HepG2 (cell line): ENCODE measurements around the gene CPN1. TPM values are rescaled to one million over a fixed set of nuclear protein-coding genes. Genes with fewer than 3 reads are reported as not detected.

Source experiments
- ATAC-seq: fragments of 200-7000 bp; cut with Tn5 transposase; 3 replicates; pipeline ENCODE4 v1.9.1; 2020; ENCODE audit warnings: mild to moderate bottlenecking, moderate library complexity
- BruUV-seq: library from RNA; stranded (reverse); fragments of 400-500 nt; replicated peaks from 2 replicates; lab custom pipeline; 2021; lab: Mats Ljungman, UMichigan
- CTCF ChIA-PET: fragments of 300-600 bp; formaldehyde crosslinking; extraction: SDS; loops from one replicate; lab custom pipeline; 2021; ENCODE audit warnings: low total read pairs, inconsistent platforms, low intra/inter-chr PET ratio; lab: Yijun Ruan, JAX
- POLR2A ChIA-PET: fragments of 350-600 bp; sonication (Branson Sonifier 250); formaldehyde crosslinking; loops from one replicate; lab custom pipeline; 2020; ENCODE audit warnings: antibody characterized with exemption, inconsistent platforms; lab: Yijun Ruan, JAX
- DNase-seq: peaks from one replicate; pipeline ENCODE4 v3.0.0-alpha.2; 2015; ENCODE audit warnings: low spot score
- FAIRE-seq: peaks from 3 replicates; lab custom pipeline; 2011; peaks lifted over from hg19 to GRCh38; lab: Jason Lieb, UNC
- H2AFZ ChIP-seq: one replicate; pipeline ENCODE4 v1.6.1; 2011; ENCODE audit warnings: low read length, inconsistent platforms
- H3K27ac ChIP-seq: fragments of 300-600 bp; 3 replicates; pipeline ENCODE4 v1.8.0; 2011; ENCODE audit warnings: mixed run types, mild to moderate bottlenecking, mixed read lengths, low read length, inconsistent platforms; ENCODE audit not compliant: insufficient read depth; ENCODE audit errors: extremely low read length
- H3K27me3 ChIP-seq, 2 experiments: fragments of 200-600 bp in 1 of 2; 2 replicates in 1 of 2; 3 replicates in 1 of 2; pipeline versions ENCODE4 v1.6.0 to v1.8.0; 2011; ENCODE audit warnings: low read length in 2 of 2, mild to moderate bottlenecking in 2 of 2, moderate library complexity in 2 of 2, inconsistent platforms in 1 of 2; ENCODE audit not compliant: insufficient read depth in 2 of 2, control insufficient read depth in 1 of 2
- H3K36me3 ChIP-seq, 2 experiments: fragments of 200-600 bp in 1 of 2; replicated peaks in 1 of 2; 2 replicates in 1 of 2; 3 replicates in 1 of 2; pipeline versions ENCODE4 v1.5.1 to v1.8.0; 2011; ENCODE audit warnings: low read length in 2 of 2, inconsistent platforms in 1 of 2; ENCODE audit not compliant: insufficient read depth in 2 of 2, control insufficient read depth in 1 of 2
- H3K4me1 ChIP-seq: 2 replicates; pipeline ENCODE4 v1.5.1; 2012; ENCODE audit warnings: low read length, inconsistent platforms; ENCODE audit not compliant: insufficient read depth
- H3K4me2 ChIP-seq: 2 replicates; pipeline ENCODE4 v1.6.0; 2011; ENCODE audit warnings: low read depth, low read length, inconsistent platforms
- H3K4me3 ChIP-seq, 3 experiments: fragments of 200-600 bp in 1 of 3; sonication (generic), shearing (Covaris generic) in 1 of 3; replicated peaks in 1 of 3; 2 replicates each; pipeline ENCODE4 v1.5.1; 2011 to 2016; ENCODE audit warnings: low read length in 3 of 3, inconsistent platforms in 2 of 3, low read depth in 2 of 3, mild to moderate bottlenecking in 2 of 3, control low read depth in 1 of 3, mixed read lengths in 1 of 3; ENCODE audit not compliant: insufficient read depth in 1 of 3
- H3K79me2 ChIP-seq: one replicate; pipeline ENCODE4 v1.6.1; 2011; ENCODE audit warnings: low read length, inconsistent platforms; ENCODE audit not compliant: insufficient read depth
- H3K9ac ChIP-seq: 2 replicates; pipeline ENCODE4 v1.6.0; 2011; ENCODE audit warnings: mild to moderate bottlenecking, low read depth, low read length, inconsistent platforms; ENCODE audit not compliant: insufficient read depth
- H3K9me3 ChIP-seq: 2 replicates; pipeline ENCODE4 v1.5.1; 2012; ENCODE audit warnings: mild to moderate bottlenecking, low read length
- H4K20me1 ChIP-seq: 2 replicates; pipeline ENCODE4 v1.6.0; 2011; ENCODE audit warnings: inconsistent platforms, mild to moderate bottlenecking, low read length, moderate library complexity; ENCODE audit not compliant: insufficient read depth
- PBX2 ChIP-seq: IDR thresholded peaks from 2 replicates; pipeline ENCODE4 v1.6.1; 2016; ENCODE audit warnings: control low read depth
- SRF ChIP-seq: IDR thresholded peaks from 2 replicates; pipeline ENCODE4 v1.6.1; 2011; ENCODE audit warnings: mild to moderate bottlenecking, low read depth, low read length, moderate library complexity
- ZNF251 ChIP-seq: sonication (generic); formaldehyde crosslinking; IDR thresholded peaks from 2 replicates; pipeline ENCODE4 v1.9.0; 2021; ENCODE audit warnings: mild to moderate bottlenecking, missing genetic modification reagents
- WGBS: methylation state at CpG from one replicate; pipeline ENCODE4 v1.1.6; 2017; ENCODE audit warnings: low lambda C conversion rate; 5-methylcytosine and 5-hydroxymethylcytosine counted together
- in situ Hi-C: cut with HindIII; loops from 2 replicates; pipeline ENCODE4 v1.10.0; 2017; ENCODE audit warnings: low pct_unique_long_range_greater_than_20kb; ENCODE audit not compliant: extremely low pct_ligation_motif_present
- intact Hi-C: fragments of 100-400 bp; cut with micrococcal nuclease; formaldehyde crosslinking; loops from one replicate; pipeline ENCODE4 v1.10.0; 2022; ENCODE audit not compliant: unreplicated experiment
- polyA plus RNA-seq, 8 experiments: library from polyadenylated mRNA; depleted of rRNA in 3 of 8; stranded (reverse) in 7 of 8; unstranded in 1 of 8; fragments of >200 nt; fragmentation: Illumina TruSeq in 4 of 8; extraction: Trizol in 4 of 8; gene quantifications; 2 replicates each; pipeline versions ENCODE4 v1.2.1 to v1.2.3, GENCODE V29; 2011 to 2016; ENCODE audit warnings: low read depth in 4 of 8, missing spikeins in 1 of 8, mixed read lengths in 1 of 8; ENCODE audit not compliant: insufficient read depth in 1 of 8
- total RNA-seq, 5 experiments: library from RNA; depleted of rRNA; stranded (reverse); fragments of >200 nt; fragmentation: Illumina TruSeq; extraction: Trizol; gene quantifications; 2 replicates each; pipeline ENCODE4 v1.2.3, GENCODE V29; 2016; ENCODE audit warnings: low read depth in 1 of 5
- TF ChIP-seq, protein P1 (sequence below), 2 experiments: sonication (generic) in 1 of 2; formaldehyde crosslinking in 1 of 2; IDR thresholded peaks; 2 replicates each; pipeline versions ENCODE4 v1.5.1 to v1.6.1; 2011 to 2020; ENCODE audit warnings: borderline replicate concordance in 1 of 2, low read depth in 1 of 2, low read length in 1 of 2, mild to moderate bottlenecking in 1 of 2, missing genetic modification reagents in 1 of 2, moderate library complexity in 1 of 2

The CPN1 gene
- total and polyA plus RNA-seq, 2 of the 13 experiments (the other 11 are each of a cell fraction or from before 2014, with no cell fraction given): 17.3 to 35.1 TPM

DNA sequence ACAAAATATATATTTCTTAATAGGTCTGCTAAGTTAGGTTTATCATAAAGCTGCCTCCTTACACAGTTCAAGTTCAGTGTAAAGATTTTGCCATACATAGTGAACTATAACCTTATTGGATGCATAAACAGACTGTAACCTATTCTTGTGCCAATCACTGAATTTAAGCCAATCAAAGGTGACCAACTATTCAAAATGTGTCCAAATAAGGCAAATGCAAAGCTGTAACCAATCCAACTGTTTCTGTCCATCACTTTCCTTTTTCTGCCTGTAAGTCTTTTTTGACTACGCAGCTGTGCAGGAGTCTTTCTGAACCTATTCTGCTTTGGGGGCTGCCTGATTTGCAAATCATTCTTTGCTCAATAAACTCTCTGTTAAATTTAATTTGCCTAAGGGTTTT is 60.3 kb downstream of the CPN1 start:
- no peaks in the 10 kb centered on the region for H3K9me3 ChIP-seq
- TF ChIP-seq SRF (peak; percentile 95), PBX2 (CRISPR knock-in tag) (peak; percentile 60; the same call in 1 of the 2 replicates), ZNF251 (CRISPR knock-in tag) (no peak)
- TF ChIP-seq, protein P1, sequence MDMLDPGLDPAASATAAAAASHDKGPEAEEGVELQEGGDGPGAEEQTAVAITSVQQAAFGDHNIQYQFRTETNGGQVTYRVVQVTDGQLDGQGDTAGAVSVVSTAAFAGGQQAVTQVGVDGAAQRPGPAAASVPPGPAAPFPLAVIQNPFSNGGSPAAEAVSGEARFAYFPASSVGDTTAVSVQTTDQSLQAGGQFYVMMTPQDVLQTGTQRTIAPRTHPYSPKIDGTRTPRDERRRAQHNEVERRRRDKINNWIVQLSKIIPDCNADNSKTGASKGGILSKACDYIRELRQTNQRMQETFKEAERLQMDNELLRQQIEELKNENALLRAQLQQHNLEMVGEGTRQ (IDR thresholded peaks at IDR 0.05; ENCODE audit: low read depth, low read length): no peak
- TF ChIP-seq, protein P1 (CRISPR knock-in tag; IDR thresholded peaks at IDR 0.05; ENCODE audit: borderline replicate concordance): 0 out of 2 replicates have a peak, but pooled peaks have one; percentile 19
- TF ChIP-seq, all 625 proteins: peak for 3
- no peaks in the 10 kb centered on the region for H3K79me2 ChIP-seq
- ChIA-PET CTCF (no interaction called here), POLR2A (interaction anchor here (0.8 to 1.9 kb wide), 3 partner anchors 13 to 94 kb away, joined by 3 to 8 read pairs (median 3); no protein-coding TSS in a partner anchor)
- H3K9ac ChIP-seq: no peak overlapping the region
- peak overlapping the region; percentile 85 for H3K4me2 ChIP-seq
- H3K27me3 ChIP-seq: no peaks in the 10 kb centered on the region
- WGBS: 81% methylated on average over 1 of the region's 1 CpG
- in situ Hi-C loops (no loop called here), intact Hi-C loops (loop anchor here (5.0 kb wide), 1 partner anchor 81 kb away; no protein-coding TSS in a partner anchor)
- peak; percentile 44 for ATAC-seq
- peaks cover 53% of the 10 kb centered on the region for H3K4me1 ChIP-seq
- peak overlapping the region in 2 of 3 experiments; percentile 35 to 51; a peak in 4 of 6 replicates for H3K4me3 ChIP-seq
- no peak overlapping the region for H2AFZ ChIP-seq
- BruUV-seq: no TSS peak
- H3K36me3 ChIP-seq: no peaks in the 10 kb centered on the region
- DNase-seq: no peak
- peak; percentile 28 for FAIRE-seq
- H3K27ac ChIP-seq: no peak overlapping the region
- no peaks in the 10 kb centered on the region for H4K20me1 ChIP-seq
